HCT116 (cell line): ENCODE data around the gene NOS3. TPM values are rescaled to one million over a fixed set of nuclear protein-coding genes. Genes with fewer than 3 reads are reported as not detected.

Experiments
- ATAC-seq: fragments of 200-7000 bp; cut with Tn5 transposase; 2 replicates; pipeline ENCODE4 v1.9.1; 2020; ENCODE audit warnings: mild to moderate bottlenecking, moderate library complexity
- BruUV-seq: library from RNA; stranded (reverse); fragments of 400-500 nt; replicated peaks from 2 replicates; lab custom pipeline; 2021; lab: Mats Ljungman, UMichigan
- CTCF ChIA-PET: fragments of 300-600 bp; sonication (Branson Sonifier 250); formaldehyde crosslinking; loops from one replicate; lab custom pipeline; 2021; ENCODE audit warnings: antibody characterized with exemption; lab: Charles Lee
- POLR2A ChIA-PET: fragments of 300-600, 350-600 bp; sonication (Branson Sonifier 250); formaldehyde crosslinking; loops from one replicate; lab custom pipeline; 2021; ENCODE audit warnings: antibody characterized with exemption; lab: Charles Lee
- RAD21 ChIA-PET, 2 experiments: fragments of 300-600 bp; sonication (Branson Sonifier 250); formaldehyde crosslinking; loops; one replicate each; lab custom pipeline; 2023; ENCODE audit warnings: low total read pairs in 2 of 2; ENCODE audit not compliant: uncharacterized antibody in 2 of 2, unreplicated experiment in 2 of 2, low non-redundant PET in 1 of 2; lab: Charles Lee
- DNase-seq: peaks from one replicate; pipeline ENCODE4 v3.0.0-alpha.2; 2010; ENCODE audit warnings: low read depth, low spot score
- H2AFZ ChIP-seq: fragments of 200-600 bp; shearing (Covaris generic), sonication (generic); 2 replicates; pipeline ENCODE4 v1.6.1; 2017; ENCODE audit warnings: low read depth, mixed run types, mixed read lengths, antibody characterized with exemption, low read length; ENCODE audit not compliant: poor library complexity, severe bottlenecking
- H3K27ac ChIP-seq: 2 replicates; pipeline ENCODE4 v1.5.1; 2012; ENCODE audit warnings: low read depth, low read length
- H3K27me3 ChIP-seq: fragments of 200-600 bp; sonication (generic); 2 replicates; pipeline ENCODE4 v1.6.1; 2016; ENCODE audit warnings: mixed run types, low read length, mixed read lengths; ENCODE audit not compliant: insufficient read depth
- H3K36me3 ChIP-seq, 2 experiments: fragments of 200-500 bp in 1 of 2; fragments of 200-600 bp in 1 of 2; sonication (Bioruptor generic) in 1 of 2; sonication (generic) in 1 of 2; 2 replicates each; pipeline versions ENCODE4 v1.5.1 to v1.6.1; 2014 to 2016; ENCODE audit warnings: low read length in 2 of 2, inconsistent platforms in 1 of 2, mixed read lengths in 1 of 2, mixed run types in 1 of 2; ENCODE audit not compliant: insufficient read depth in 2 of 2, control insufficient read depth in 1 of 2
- H3K4me1 ChIP-seq, 2 experiments: fragments of 200-600 bp in 1 of 2; sonication (generic) in 1 of 2; 2 replicates each; pipeline versions ENCODE4 v1.5.1 to v1.6.1; 2012 to 2017; ENCODE audit warnings: low read length in 2 of 2, inconsistent platforms in 1 of 2, mild to moderate bottlenecking in 1 of 2, mixed read lengths in 1 of 2, mixed run types in 1 of 2, moderate library complexity in 1 of 2; ENCODE audit not compliant: insufficient read depth in 2 of 2, control insufficient read depth in 1 of 2
- H3K4me2 ChIP-seq: fragments of 200-600 bp; sonication (generic); 2 replicates; pipeline ENCODE4 v1.6.1; 2017; ENCODE audit warnings: mixed run types, low read length, mixed read lengths
- H3K4me3 ChIP-seq, 2 experiments: fragments of 200-600 bp in 1 of 2; sonication (generic) in 1 of 2; replicated peaks in 1 of 2; 2 replicates each; pipeline ENCODE4 v1.5.1; 2011 to 2016; ENCODE audit warnings: low read length in 2 of 2, control low read depth in 1 of 2, low read depth in 1 of 2, mild to moderate bottlenecking in 1 of 2, mixed read lengths in 1 of 2, mixed run types in 1 of 2
- H3K79me2 ChIP-seq: fragments of 200-600 bp; sonication (generic); 2 replicates; pipeline ENCODE4 v1.6.1; 2017; ENCODE audit warnings: mild to moderate bottlenecking, mixed run types, low read length, moderate library complexity, mixed read lengths; ENCODE audit not compliant: insufficient read depth
- H3K9ac ChIP-seq: fragments of 200-600 bp; sonication (generic); 2 replicates; pipeline ENCODE4 v1.6.1; 2016; ENCODE audit warnings: low read length, mixed read lengths
- H3K9me2 ChIP-seq: fragments of 200-600 bp; sonication (generic), shearing (Covaris generic); 2 replicates; pipeline ENCODE4 v1.6.1; 2017; ENCODE audit warnings: mixed run types, mild to moderate bottlenecking, moderate library complexity; ENCODE audit not compliant: insufficient read depth
- H3K9me3 ChIP-seq, 2 experiments: fragments of 200-500 bp in 1 of 2; fragments of 200-600 bp in 1 of 2; sonication (Bioruptor generic) in 1 of 2; sonication (generic) in 1 of 2; 2 replicates each; pipeline ENCODE4 v1.6.1; 2014 to 2017; ENCODE audit warnings: low read length in 2 of 2, mixed read lengths in 2 of 2, inconsistent platforms in 1 of 2, low read depth in 1 of 2, mild to moderate bottlenecking in 1 of 2, mixed run types in 1 of 2, moderate library complexity in 1 of 2; ENCODE audit not compliant: control insufficient read depth in 1 of 2, insufficient read depth in 1 of 2
- H4K20me1 ChIP-seq: fragments of 200-600 bp; sonication (generic), shearing (Covaris generic); 2 replicates; pipeline ENCODE4 v1.6.1; 2017; ENCODE audit warnings: mixed run types, mild to moderate bottlenecking, moderate library complexity; ENCODE audit not compliant: insufficient read depth
- CBX3 ChIP-seq: IDR thresholded peaks from 2 replicates; pipeline ENCODE4 v1.6.1; 2012; ENCODE audit warnings: low read depth
- EGR1 ChIP-seq: IDR thresholded peaks from 2 replicates; pipeline ENCODE4 v1.6.1; 2012; ENCODE audit warnings: low read depth
- ELF1 ChIP-seq: IDR thresholded peaks from 2 replicates; pipeline ENCODE4 v1.6.1; 2012; ENCODE audit warnings: low read depth, borderline replicate concordance
- FOSL1 ChIP-seq: IDR thresholded peaks from 2 replicates; pipeline ENCODE4 v1.6.1; 2012; ENCODE audit warnings: low read depth
- JUND ChIP-seq: IDR thresholded peaks from 2 replicates; pipeline ENCODE4 v1.6.1; 2012
- POLR2A ChIP-seq: IDR thresholded peaks from 2 replicates; pipeline ENCODE4 v1.7.0; 2011; ENCODE audit warnings: borderline replicate concordance; ENCODE audit not compliant: insufficient read depth, insufficient read length; ENCODE audit errors: extremely low read depth
- ZFX ChIP-seq: fragments of 450-650 bp; IDR thresholded peaks from 2 replicates; pipeline ENCODE4 v1.6.1; 2017
- intact Hi-C: fragments of 100-400 bp; cut with micrococcal nuclease; formaldehyde crosslinking; loops from 2 replicates; pipeline ENCODE4 v1.10.0; 2022
- total RNA-seq: library from RNA; stranded (reverse); gene quantifications from one replicate; pipeline ENCODE4 v1.2.1, GENCODE V29; 2021; ENCODE audit not compliant: unreplicated experiment
- TF ChIP-seq, protein P1 (sequence below), 3 experiments: fragments of 200-600 bp in 1 of 3; sonication (generic) in 1 of 3; IDR thresholded peaks in 2 of 3; conservative IDR thresholded peaks in 1 of 3; 2 replicates each; pipeline ENCODE4 v1.5.1; 2012 to 2017; ENCODE audit warnings: low read depth in 2 of 3, low read length in 2 of 3, antibody characterized with exemption in 1 of 3, borderline replicate concordance in 1 of 3, control low read depth in 1 of 3, mild to moderate bottlenecking in 1 of 3, mixed read lengths in 1 of 3, mixed run types in 1 of 3, moderate library complexity in 1 of 3; ENCODE audit not compliant: insufficient read depth in 1 of 3
- TF ChIP-seq, protein P2 (sequence below): IDR thresholded peaks from 2 replicates; pipeline ENCODE4 v1.6.1; 2012

NOS3 gene
- total RNA-seq, 1 experiment from 2014 or later = 35.8 TPM

DNA sequence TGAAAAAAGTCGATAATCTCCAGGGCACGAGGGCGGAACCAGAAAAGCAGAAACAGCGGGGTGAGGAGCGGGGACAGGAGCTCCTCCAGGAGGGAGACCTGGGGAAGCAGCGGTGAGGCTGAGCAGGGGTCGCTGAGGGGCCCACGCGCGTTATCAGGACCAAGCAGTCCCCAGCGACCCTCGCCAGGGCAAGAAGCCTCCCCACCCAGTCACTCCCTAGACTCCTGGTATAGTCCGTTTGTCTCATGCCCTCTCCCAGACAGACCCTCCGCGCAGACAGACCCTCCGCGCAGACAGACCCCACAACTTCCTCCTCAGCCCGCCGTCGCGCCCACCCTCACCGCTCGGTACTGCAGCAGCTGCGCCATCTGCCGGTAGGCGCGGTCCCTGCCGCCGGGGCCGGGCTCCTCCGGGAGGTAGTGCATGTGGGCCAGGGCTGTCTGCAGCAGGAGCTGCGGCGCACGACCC, 27.2 kb downstream of the NOS3 start:
- Histone ChIP-seq H3K4me2 (peak overlapping the region; percentile 60), H3K4me1 (peaks cover 0 to 24% of the 10 kb centered on the region in 2 experiments; a peak in 2 of 4 replicates), H3K27me3 (no peaks in the 10 kb centered on the region), H3K9ac (peak overlapping the region; percentile 38; the same call in 1 of the 2 replicates), H3K27ac (peak overlapping the region; percentile 8; the same call in 1 of the 2 replicates), H4K20me1 (no peaks in the 10 kb centered on the region), H3K36me3 (no peaks in the 10 kb centered on the region), H3K79me2 (no peaks in the 10 kb centered on the region), H3K4me3 (no peak overlapping the region), H3K9me3 (no peaks in the 10 kb centered on the region), H3K9me2 (no peaks in the 10 kb centered on the region), H2AFZ (no peak overlapping the region)
- ChIA-PET POLR2A (interaction anchor here (0.6 to 2.0 kb wide), 3 partner anchors 9 to 43 kb away, joined by 4 to 10 read pairs (median 5); partner anchors contain the start of gene ABCB8), RAD21 (interaction anchor here (0.5 to 1.0 kb wide), 4 partner anchors 9 to 228 kb away, joined by 3 read pairs; no protein-coding TSS in a partner anchor), CTCF (interaction anchor here (0.6 to 5.2 kb wide), 12 partner anchors 8 to 120 kb away, joined by 3 to 59 read pairs (median 4); partner anchors contain the start of genes ABCB8, FASTK and NOS3)
- DNase-seq = no peak
- TF ChIP-seq ZFX (no peak), FOSL1 (no peak), POLR2A (no peak), CBX3 (no peak), JUND (no peak), EGR1 (no peak), ELF1 (no peak)
- TF ChIP-seq, protein P1, sequence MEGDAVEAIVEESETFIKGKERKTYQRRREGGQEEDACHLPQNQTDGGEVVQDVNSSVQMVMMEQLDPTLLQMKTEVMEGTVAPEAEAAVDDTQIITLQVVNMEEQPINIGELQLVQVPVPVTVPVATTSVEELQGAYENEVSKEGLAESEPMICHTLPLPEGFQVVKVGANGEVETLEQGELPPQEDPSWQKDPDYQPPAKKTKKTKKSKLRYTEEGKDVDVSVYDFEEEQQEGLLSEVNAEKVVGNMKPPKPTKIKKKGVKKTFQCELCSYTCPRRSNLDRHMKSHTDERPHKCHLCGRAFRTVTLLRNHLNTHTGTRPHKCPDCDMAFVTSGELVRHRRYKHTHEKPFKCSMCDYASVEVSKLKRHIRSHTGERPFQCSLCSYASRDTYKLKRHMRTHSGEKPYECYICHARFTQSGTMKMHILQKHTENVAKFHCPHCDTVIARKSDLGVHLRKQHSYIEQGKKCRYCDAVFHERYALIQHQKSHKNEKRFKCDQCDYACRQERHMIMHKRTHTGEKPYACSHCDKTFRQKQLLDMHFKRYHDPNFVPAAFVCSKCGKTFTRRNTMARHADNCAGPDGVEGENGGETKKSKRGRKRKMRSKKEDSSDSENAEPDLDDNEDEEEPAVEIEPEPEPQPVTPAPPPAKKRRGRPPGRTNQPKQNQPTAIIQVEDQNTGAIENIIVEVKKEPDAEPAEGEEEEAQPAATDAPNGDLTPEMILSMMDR (IDR thresholded peaks at IDR 0.05 in 2 of 3, conservative IDR thresholded peaks at IDR 0.05 in 1 of 3; ENCODE audit: borderline replicate concordance in 1 of 3, insufficient read depth in 1 of 3, low read depth in 2 of 3, low read length in 2 of 3) = peak in 2 of 3 experiments; percentile 96 to 99; a peak in 4 of 6 replicates
- TF ChIP-seq, protein P2, sequence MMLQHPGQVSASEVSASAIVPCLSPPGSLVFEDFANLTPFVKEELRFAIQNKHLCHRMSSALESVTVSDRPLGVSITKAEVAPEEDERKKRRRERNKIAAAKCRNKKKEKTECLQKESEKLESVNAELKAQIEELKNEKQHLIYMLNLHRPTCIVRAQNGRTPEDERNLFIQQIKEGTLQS = no peak
- intact Hi-C loops = loop anchor here (1.0 to 10.0 kb wide), 3 partner anchors 55 to 243 kb away; no protein-coding TSS in a partner anchor
- no TSS peak for BruUV-seq
- peak; percentile 91 for ATAC-seq
